ENCODE data around the gene PSMD1.

Gene PSMD1

GRCh38 chr2:231160701-231161100 is 104.0 kb downstream of the PSMD1 start:
- peaks cover 6% of the 10 kb centered on the region; the same call in 1 of the 2 replicates for H3K36me3 ChIP-seq (ENCODE audit: insufficient read depth, low read length)
- H3K9me3 ChIP-seq (ENCODE audit: control insufficient read depth, insufficient read depth, low read length), result no peaks in the 10 kb centered on the region
- peaks cover 15% of the 10 kb centered on the region; the same call in 1 of the 2 replicates for H3K4me1 ChIP-seq (ENCODE audit: insufficient read depth, low read length)
- H3K9ac ChIP-seq (ENCODE audit: low read depth, low read length), result no peak overlapping the region

DNA sequence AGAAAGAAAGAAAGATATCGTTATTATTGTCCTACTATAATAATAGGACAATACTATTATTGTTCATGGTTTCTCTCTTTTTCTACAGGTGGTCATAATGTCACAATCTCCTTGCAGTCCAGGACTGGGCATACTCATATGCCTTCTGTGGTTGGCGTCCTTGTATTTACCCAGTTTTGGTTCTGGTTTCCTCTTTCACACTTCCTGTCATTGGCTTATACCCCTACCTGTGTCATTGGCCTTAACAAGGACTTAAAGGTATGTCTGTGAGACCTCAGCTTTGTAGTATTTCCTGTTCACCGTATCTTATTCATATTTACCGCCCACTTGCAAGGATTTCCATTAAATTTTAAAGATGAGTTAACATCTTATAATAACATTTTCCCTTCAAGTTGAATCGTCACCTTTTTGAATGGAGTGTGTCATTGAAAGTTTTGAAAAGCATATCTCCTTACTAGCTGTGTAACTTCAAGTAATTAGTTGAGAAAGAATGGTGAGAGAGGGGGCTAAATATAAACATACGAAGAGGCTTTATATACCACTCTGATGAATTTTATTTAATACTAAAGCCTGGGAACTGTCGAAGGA is 104.7 kb downstream of the PSMD1 start:
- Histone ChIP-seq H3K9me3 (ENCODE audit: control insufficient read depth, insufficient read depth, low read length) (no peaks in the 10 kb centered on the region), H3K36me3 (ENCODE audit: insufficient read depth, low read length) (peaks cover 8% of the 10 kb centered on the region; the same call in 1 of the 2 replicates), H3K9ac (ENCODE audit: low read depth, low read length) (no peak overlapping the region), H3K4me1 (ENCODE audit: insufficient read depth, low read length) (peaks cover 15% of the 10 kb centered on the region; the same call in 1 of the 2 replicates)

- H3K9ac ChIP-seq (ENCODE audit: low read depth, low read length), result no peak overlapping the region
- H3K9me3 ChIP-seq (ENCODE audit: control insufficient read depth, insufficient read depth, low read length), result no peaks in the 10 kb centered on the region
- peaks cover 15% of the 10 kb centered on the region; the same call in 1 of the 2 replicates for H3K4me1 ChIP-seq (ENCODE audit: insufficient read depth, low read length)
- peaks cover 12% of the 10 kb centered on the region; the same call in 1 of the 2 replicates for H3K36me3 ChIP-seq (ENCODE audit: insufficient read depth, low read length)
Observed at GRCh38 chr2:231161877-231162329, 105.2 kb downstream of the PSMD1 start.

DNA sequence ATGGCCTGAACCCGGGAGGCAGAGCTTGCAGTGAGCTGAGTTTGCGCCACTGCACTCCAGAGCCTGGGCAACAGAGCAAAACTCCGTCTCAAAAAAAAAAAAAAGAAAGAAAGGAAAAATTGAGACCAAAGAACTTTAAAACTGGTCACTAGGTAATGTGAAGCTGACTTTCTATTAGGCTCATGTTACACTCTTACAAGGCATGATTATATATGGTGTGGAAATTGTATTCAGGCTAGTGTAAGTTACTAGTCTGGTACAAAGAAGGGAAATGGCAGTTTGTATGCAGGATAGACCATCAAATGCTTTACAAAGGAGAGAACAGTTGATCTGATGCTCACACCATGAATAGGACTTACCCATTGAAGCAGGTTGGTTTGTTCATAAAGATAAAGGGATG is 106.3 kb downstream of the PSMD1 start:
- Histone ChIP-seq H3K9me3 (ENCODE audit: control insufficient read depth, insufficient read depth, low read length) (no peaks in the 10 kb centered on the region), H3K9ac (ENCODE audit: low read depth, low read length) (no peak overlapping the region), H3K4me1 (ENCODE audit: insufficient read depth, low read length) (peaks cover 15% of the 10 kb centered on the region; the same call in 1 of the 2 replicates), H3K36me3 (ENCODE audit: insufficient read depth, low read length) (peaks cover 12% of the 10 kb centered on the region; the same call in 1 of the 2 replicates)

DNA sequence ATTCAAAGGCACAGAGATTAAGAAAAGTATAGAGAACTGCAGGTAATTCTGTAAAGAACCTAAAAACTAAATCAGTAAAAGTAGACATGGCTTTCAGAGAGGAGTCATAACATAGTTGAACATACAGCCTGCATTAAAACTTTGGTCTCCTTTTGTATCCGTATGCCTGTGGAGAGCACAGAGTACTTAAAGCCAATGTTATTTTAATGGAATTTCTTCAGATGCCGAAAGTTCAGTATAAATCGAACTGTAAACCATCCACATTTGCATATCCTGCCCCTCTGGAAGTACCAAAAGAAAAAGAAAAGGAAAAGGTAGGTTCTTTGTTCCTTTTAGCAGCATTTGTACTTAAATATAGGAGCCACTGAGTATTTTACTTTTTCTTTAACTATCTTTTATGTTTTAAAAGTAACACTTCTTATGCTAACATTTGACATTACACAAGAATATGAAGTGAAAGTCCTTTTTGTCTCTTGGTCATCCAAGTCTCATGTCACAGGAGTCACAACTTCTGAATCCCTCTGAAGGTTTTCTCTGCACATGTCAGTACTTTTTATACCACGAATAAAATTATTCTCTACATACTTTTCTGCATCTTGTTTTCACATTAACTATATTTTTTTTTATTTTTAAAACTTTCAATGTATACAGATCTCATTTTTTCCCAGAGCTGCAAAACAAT is 106.9 kb downstream of the PSMD1 start:
- no peaks in the 10 kb centered on the region for H3K9me3 ChIP-seq (ENCODE audit: control insufficient read depth, insufficient read depth, low read length)
- H3K4me1 ChIP-seq (ENCODE audit: insufficient read depth, low read length), result peaks cover 15% of the 10 kb centered on the region; the same call in 1 of the 2 replicates
- H3K9ac ChIP-seq (ENCODE audit: low read depth, low read length), result no peak overlapping the region
- H3K36me3 ChIP-seq (ENCODE audit: insufficient read depth, low read length), result peaks cover 12% of the 10 kb centered on the region; the same call in 1 of the 2 replicates

- Histone ChIP-seq H3K4me1 (ENCODE audit: insufficient read depth, low read length) (peaks cover 5% of the 10 kb centered on the region; the same call in 1 of the 2 replicates), H3K36me3 (ENCODE audit: insufficient read depth, low read length) (peaks cover 34% of the 10 kb centered on the region), H3K9ac (ENCODE audit: low read depth, low read length) (no peak overlapping the region), H3K9me3 (ENCODE audit: control insufficient read depth, insufficient read depth, low read length) (no peaks in the 10 kb centered on the region)
Observed at GRCh38 chr2:231167745-231168459, 111.2 kb downstream of the PSMD1 start.

GRCh38 chr2:231168460-231169139 is 111.9 kb downstream of the PSMD1 start:
- Histone ChIP-seq H3K4me1 (ENCODE audit: insufficient read depth, low read length) (no peaks in the 10 kb centered on the region), H3K36me3 (ENCODE audit: insufficient read depth, low read length) (peaks cover 34% of the 10 kb centered on the region), H3K9ac (ENCODE audit: low read depth, low read length) (no peak overlapping the region), H3K9me3 (ENCODE audit: control insufficient read depth, insufficient read depth, low read length) (no peaks in the 10 kb centered on the region)

DNA sequence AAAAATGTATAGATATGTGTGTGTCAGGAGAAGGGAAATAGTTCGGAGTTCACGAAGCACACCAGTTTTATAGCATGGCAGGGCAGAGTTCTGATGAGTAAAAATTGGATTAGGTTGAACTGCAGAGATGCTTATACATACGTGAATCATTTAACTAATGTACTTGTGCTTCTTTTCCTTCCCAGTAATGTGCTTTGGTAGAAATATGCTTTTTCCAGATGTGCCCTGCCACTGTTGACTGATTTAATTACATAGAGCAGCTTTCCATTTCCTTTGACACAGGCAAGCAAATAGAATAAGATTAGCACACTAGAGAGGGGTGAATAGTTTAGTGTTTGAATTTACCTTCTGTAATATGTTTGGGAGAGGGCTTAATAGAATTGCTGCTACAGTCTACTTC is 112.8 kb downstream of the PSMD1 start:
- H3K9me3 ChIP-seq (ENCODE audit: control insufficient read depth, insufficient read depth, low read length), result no peaks in the 10 kb centered on the region
- no peak overlapping the region for H3K9ac ChIP-seq (ENCODE audit: low read depth, low read length)
- H3K4me1 ChIP-seq (ENCODE audit: insufficient read depth, low read length), result no peaks in the 10 kb centered on the region
- H3K36me3 ChIP-seq (ENCODE audit: insufficient read depth, low read length), result peaks cover 34% of the 10 kb centered on the region

GRCh38 chr2:231170055-231170454 is 113.4 kb downstream of the PSMD1 start:
- no peaks in the 10 kb centered on the region for H3K9me3 ChIP-seq (ENCODE audit: control insufficient read depth, insufficient read depth, low read length)
- H3K9ac ChIP-seq (ENCODE audit: low read depth, low read length), result no peak overlapping the region
- peaks cover 34% of the 10 kb centered on the region for H3K36me3 ChIP-seq (ENCODE audit: insufficient read depth, low read length)
- H3K4me1 ChIP-seq (ENCODE audit: insufficient read depth, low read length), result no peaks in the 10 kb centered on the region

- H3K9ac ChIP-seq (ENCODE audit: low read depth, low read length), result no peak overlapping the region
- peaks cover 22% of the 10 kb centered on the region for H3K36me3 ChIP-seq (ENCODE audit: insufficient read depth, low read length)
- no peaks in the 10 kb centered on the region for H3K4me1 ChIP-seq (ENCODE audit: insufficient read depth, low read length)
- H3K9me3 ChIP-seq (ENCODE audit: control insufficient read depth, insufficient read depth, low read length), result no peaks in the 10 kb centered on the region
Observed at GRCh38 chr2:231172025-231172424, 115.4 kb downstream of the PSMD1 start.

GRCh38 chr2:231174211-231174651 is 117.6 kb downstream of the PSMD1 start:
- H3K36me3 ChIP-seq (ENCODE audit: insufficient read depth, low read length), result peaks cover 22% of the 10 kb centered on the region
- no peaks in the 10 kb centered on the region for H3K4me1 ChIP-seq (ENCODE audit: insufficient read depth, low read length)
- H3K9ac ChIP-seq (ENCODE audit: low read depth, low read length), result no peak overlapping the region
- H3K9me3 ChIP-seq (ENCODE audit: control insufficient read depth, insufficient read depth, low read length), result no peaks in the 10 kb centered on the region

GRCh38 chr2:231176066-231176465 is 119.4 kb downstream of the PSMD1 start:
- peaks cover 9% of the 10 kb centered on the region for H3K36me3 ChIP-seq (ENCODE audit: insufficient read depth, low read length)
- H3K4me1 ChIP-seq (ENCODE audit: insufficient read depth, low read length), result peaks cover 9% of the 10 kb centered on the region
- no peaks in the 10 kb centered on the region for H3K9me3 ChIP-seq (ENCODE audit: control insufficient read depth, insufficient read depth, low read length)
- no peak overlapping the region for H3K9ac ChIP-seq (ENCODE audit: low read depth, low read length)

DNA sequence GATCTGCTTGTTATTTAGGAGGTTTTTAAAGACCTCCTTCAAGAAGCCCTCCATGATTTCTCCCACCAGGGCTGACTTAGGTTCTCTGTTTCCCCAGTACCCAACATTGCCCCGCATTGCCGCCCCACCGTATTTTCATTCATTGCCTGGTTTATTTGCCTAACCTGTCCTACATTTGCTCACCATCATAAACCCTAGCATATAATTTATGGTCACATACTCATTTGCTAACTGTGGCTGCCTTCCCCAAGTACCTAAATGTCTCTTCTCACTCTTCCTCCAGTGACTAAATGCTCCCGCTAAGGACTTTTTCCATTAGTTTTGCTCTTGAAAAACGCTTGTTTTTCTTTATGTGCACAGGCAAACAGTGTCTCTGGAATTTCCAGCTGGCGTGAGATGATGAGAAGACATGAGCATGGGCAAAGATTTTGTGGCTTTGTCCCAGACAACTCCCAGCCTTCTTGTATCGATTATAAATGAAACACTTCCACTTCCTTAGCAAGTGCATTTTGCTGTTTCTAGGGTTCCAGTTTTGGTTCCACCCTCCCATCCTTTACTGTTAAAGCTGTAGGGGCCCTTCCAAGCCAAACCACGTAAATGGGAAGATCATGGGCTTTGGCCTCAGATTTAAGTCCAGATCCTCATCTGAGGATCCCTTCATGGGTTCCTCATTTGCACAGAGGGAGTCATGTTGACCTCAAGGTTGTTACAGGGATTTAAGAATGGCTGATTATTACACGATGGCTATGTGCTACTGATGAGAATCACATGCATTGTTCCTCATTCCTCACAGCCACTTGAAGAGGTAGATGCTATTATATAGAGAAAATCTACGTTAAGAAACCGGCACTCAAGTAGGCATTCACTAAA is 120.7 kb downstream of the PSMD1 start:
- Histone ChIP-seq H3K9ac (ENCODE audit: low read depth, low read length) (no peak overlapping the region), H3K4me1 (ENCODE audit: insufficient read depth, low read length) (peaks cover 15% of the 10 kb centered on the region), H3K9me3 (ENCODE audit: control insufficient read depth, insufficient read depth, low read length) (no peaks in the 10 kb centered on the region), H3K36me3 (ENCODE audit: insufficient read depth, low read length) (no peaks in the 10 kb centered on the region; the same call in 1 of the 2 replicates)

Measured in ES-I3 (cell line).